K562 (cell line): ENCODE data around the gene CCDC85C. TPM values are rescaled to one million over a fixed set of nuclear protein-coding genes. Genes with fewer than 3 reads are reported as not detected.

ENCODE experiments used
- DDX20 ChIP-seq: fragments of 450-650 bp; IDR thresholded peaks from 2 replicates; pipeline ENCODE4 v1.6.1; 2016; ENCODE audit warnings: missing genetic modification characterization, low read depth, mild to moderate bottlenecking, missing compliant biosample characterization, moderate library complexity
- ERF ChIP-seq: fragments of 450-650 bp; formaldehyde crosslinking; IDR thresholded peaks from 2 replicates; pipeline ENCODE4 v1.4.0; 2020; ENCODE audit warnings: mild to moderate bottlenecking, mixed read lengths
- GATAD2A ChIP-seq: fragments of 450-650 bp; IDR thresholded peaks from 2 replicates; pipeline ENCODE4 v1.6.1; 2017
- JUN ChIP-seq, 2 experiments: sonication (generic) in 1 of 2; formaldehyde crosslinking in 1 of 2; IDR thresholded peaks; 2 replicates each; pipeline versions ENCODE4 v1.6.1 to v1.8.0; 2012 to 2022; ENCODE audit warnings: borderline replicate concordance in 2 of 2, mild to moderate bottlenecking in 2 of 2, improper control_type of control experiment in 1 of 2, low read depth in 1 of 2, low read length in 1 of 2, missing genetic modification reagents in 1 of 2
- MED1 ChIP-seq: sonication (generic); formaldehyde crosslinking; IDR thresholded peaks from 2 replicates; pipeline ENCODE4 v1.8.1; 2023; ENCODE audit warnings: missing genetic modification reagents, borderline replicate concordance
- MITF ChIP-seq: IDR thresholded peaks from 2 replicates; pipeline ENCODE4 v1.6.1; 2014; ENCODE audit warnings: antibody characterized with exemption
- MYBL2 ChIP-seq, 2 experiments: fragments of 450-650 bp in 1 of 2; sonication (generic) in 1 of 2; formaldehyde crosslinking in 1 of 2; IDR thresholded peaks; 2 replicates each; pipeline versions ENCODE4 v1.6.1 to v1.8.1; 2017 to 2022; ENCODE audit warnings: borderline replicate concordance in 1 of 2, inconsistent platforms in 1 of 2, low read depth in 1 of 2, mild to moderate bottlenecking in 1 of 2, missing genetic modification reagents in 1 of 2, moderate library complexity in 1 of 2
- NFRKB ChIP-seq: fragments of 450-650 bp; IDR thresholded peaks from 2 replicates; pipeline ENCODE4 v1.6.1; 2016; ENCODE audit warnings: low read depth
- NR3C1 ChIP-seq: sonication (generic); formaldehyde crosslinking; IDR thresholded peaks from 2 replicates; pipeline ENCODE4 v1.8.1; 2022; ENCODE audit warnings: missing genetic modification reagents
- SREBF1 ChIP-seq: fragments of 150-350 bp; IDR thresholded peaks from 2 replicates; pipeline ENCODE4 v1.6.1; 2014; ENCODE audit warnings: antibody characterized with exemption, low read depth, low read length, borderline replicate concordance
- STAG1 ChIP-seq: sonication (generic); formaldehyde crosslinking; IDR thresholded peaks from 2 replicates; pipeline ENCODE4 v1.5.0; 2020; ENCODE audit warnings: missing genetic modification reagents, borderline replicate concordance
- TAF1 ChIP-seq: IDR thresholded peaks from 2 replicates; pipeline ENCODE4 v1.6.1; 2011; ENCODE audit warnings: mild to moderate bottlenecking, low read length, moderate library complexity; ENCODE audit not compliant: insufficient read depth, control insufficient read depth, severe bottlenecking; ENCODE audit errors: extremely low read depth
- TARDBP ChIP-seq: fragments of 450-650 bp; IDR thresholded peaks from 2 replicates; pipeline ENCODE4 v1.6.1; 2016
- TEAD4 ChIP-seq, 2 experiments: sonication (generic) in 1 of 2; formaldehyde crosslinking in 1 of 2; IDR thresholded peaks; 2 replicates each; pipeline versions ENCODE4 v1.6.1 to v1.8.0; 2012 to 2022; ENCODE audit warnings: borderline replicate concordance in 1 of 2, inconsistent platforms in 1 of 2, low read length in 1 of 2, mild to moderate bottlenecking in 1 of 2, missing genetic modification reagents in 1 of 2
- THRAP3 ChIP-seq: fragments of 450-650 bp; IDR thresholded peaks from 2 replicates; pipeline ENCODE4 v1.6.1; 2016; ENCODE audit warnings: mild to moderate bottlenecking, inconsistent platforms, borderline replicate concordance
- ZNF12 ChIP-seq: sonication (generic); formaldehyde crosslinking; IDR thresholded peaks from 2 replicates; pipeline ENCODE4 v1.4.0; 2020; ENCODE audit warnings: mild to moderate bottlenecking, missing genetic modification reagents
- ZNF121 ChIP-seq: sonication (generic); formaldehyde crosslinking; conservative IDR thresholded peaks from 2 replicates; pipeline ENCODE4 v1.8.0; 2022; ENCODE audit warnings: missing genetic modification reagents
- ZNF347 ChIP-seq: fragments of 450-650 bp; formaldehyde crosslinking; IDR thresholded peaks from 2 replicates; pipeline ENCODE4 v1.4.0; 2020; ENCODE audit warnings: low read depth, mild to moderate bottlenecking, moderate library complexity
- polyA plus RNA-seq, 8 experiments: library from polyadenylated mRNA; depleted of rRNA in 4 of 8; stranded (reverse) in 5 of 8; unstranded in 3 of 8; fragments of >200 nt; fragmentation: Nextera tagmentation in 2 of 8; fragmentation: Illumina TruSeq in 1 of 8; extraction: Ambion mirVana in 2 of 8; extraction: Trizol in 1 of 8; gene quantifications; 2 replicates each; pipeline versions ENCODE4 v1.2.1 to v1.2.3, GENCODE V29; 2011 to 2014; ENCODE audit warnings: inconsistent platforms in 1 of 8, missing spikeins in 1 of 8
- total RNA-seq, 7 experiments: library from RNA; depleted of rRNA in 6 of 7; stranded (reverse); fragments of >200 nt in 6 of 7; fragmentation: Illumina TruSeq in 2 of 7; extraction: Trizol in 2 of 7; gene quantifications; 2 replicates each; pipeline versions ENCODE4 v1.2.1 to v1.2.3, GENCODE V29; 2011 to 2021; ENCODE audit warnings: low replicate concordance in 1 of 7
- TF ChIP-seq, protein P1 (sequence below): sonication (generic); formaldehyde crosslinking; IDR thresholded peaks from 2 replicates; pipeline ENCODE4 v1.8.0; 2022; ENCODE audit warnings: mild to moderate bottlenecking, missing genetic modification reagents
- TF ChIP-seq, protein P2 (sequence below): fragments of 450-650 bp; formaldehyde crosslinking; IDR thresholded peaks from 2 replicates; pipeline ENCODE4 v1.4.0; 2022; ENCODE audit warnings: mild to moderate bottlenecking, moderate library complexity
- TF ChIP-seq, protein P3 (sequence below): IDR thresholded peaks from 2 replicates; pipeline ENCODE4 v1.6.1; 2012; ENCODE audit warnings: low read depth, low read length, improper control_type of control experiment, borderline replicate concordance

The CCDC85C gene
- total and polyA plus RNA-seq, 9 of the 15 experiments (the other 6 are each of a cell fraction or from before 2014, with no cell fraction given), result 0.18 to 22.0 (median 6.3) TPM

GRCh38 chr14:99480917-99481744 is 122.9 kb downstream of the CCDC85C start, which contains the start of gene CCNK (continued):
- no peak for TF ChIP-seq NR3C1
- TF ChIP-seq TARDBP, result no peak
- TF ChIP-seq STAG1 (CRISPR knock-in tag), result no peak
- TF ChIP-seq SREBF1, result no peak
- TF ChIP-seq, protein P1, sequence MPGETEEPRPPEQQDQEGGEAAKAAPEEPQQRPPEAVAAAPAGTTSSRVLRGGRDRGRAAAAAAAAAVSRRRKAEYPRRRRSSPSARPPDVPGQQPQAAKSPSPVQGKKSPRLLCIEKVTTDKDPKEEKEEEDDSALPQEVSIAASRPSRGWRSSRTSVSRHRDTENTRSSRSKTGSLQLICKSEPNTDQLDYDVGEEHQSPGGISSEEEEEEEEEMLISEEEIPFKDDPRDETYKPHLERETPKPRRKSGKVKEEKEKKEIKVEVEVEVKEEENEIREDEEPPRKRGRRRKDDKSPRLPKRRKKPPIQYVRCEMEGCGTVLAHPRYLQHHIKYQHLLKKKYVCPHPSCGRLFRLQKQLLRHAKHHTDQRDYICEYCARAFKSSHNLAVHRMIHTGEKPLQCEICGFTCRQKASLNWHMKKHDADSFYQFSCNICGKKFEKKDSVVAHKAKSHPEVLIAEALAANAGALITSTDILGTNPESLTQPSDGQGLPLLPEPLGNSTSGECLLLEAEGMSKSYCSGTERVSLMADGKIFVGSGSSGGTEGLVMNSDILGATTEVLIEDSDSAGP (CRISPR knock-in tag), result no peak
- peak; percentile 75 for TF ChIP-seq NFRKB
- no peak for TF ChIP-seq ERF (CRISPR knock-in tag)
- TF ChIP-seq ZNF121, result no peak
- TF ChIP-seq, protein P2, sequence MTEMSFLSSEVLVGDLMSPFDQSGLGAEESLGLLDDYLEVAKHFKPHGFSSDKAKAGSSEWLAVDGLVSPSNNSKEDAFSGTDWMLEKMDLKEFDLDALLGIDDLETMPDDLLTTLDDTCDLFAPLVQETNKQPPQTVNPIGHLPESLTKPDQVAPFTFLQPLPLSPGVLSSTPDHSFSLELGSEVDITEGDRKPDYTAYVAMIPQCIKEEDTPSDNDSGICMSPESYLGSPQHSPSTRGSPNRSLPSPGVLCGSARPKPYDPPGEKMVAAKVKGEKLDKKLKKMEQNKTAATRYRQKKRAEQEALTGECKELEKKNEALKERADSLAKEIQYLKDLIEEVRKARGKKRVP, result no peak
- 0 out of 2 replicates have a peak, but pooled peaks have one; percentile 21 for TF ChIP-seq JUN (IDR thresholded peaks at IDR 0.05; ENCODE audit: borderline replicate concordance, low read depth, low read length)
- TF ChIP-seq JUN (CRISPR knock-in tag; IDR thresholded peaks at IDR 0.05; ENCODE audit: borderline replicate concordance), result no peak
- TF ChIP-seq TEAD4 (IDR thresholded peaks at IDR 0.05; ENCODE audit: low read length), result peak; percentile 73
- no peak for TF ChIP-seq TEAD4 (CRISPR knock-in tag; IDR thresholded peaks at IDR 0.05; ENCODE audit: borderline replicate concordance)
- TF ChIP-seq ZNF347 (CRISPR knock-in tag), result no peak
- TF ChIP-seq DDX20 (tag), result no peak
- TF ChIP-seq ZNF12, result no peak
- no peak for TF ChIP-seq MITF
- TF ChIP-seq MED1, result no peak
- TF ChIP-seq, protein P3, sequence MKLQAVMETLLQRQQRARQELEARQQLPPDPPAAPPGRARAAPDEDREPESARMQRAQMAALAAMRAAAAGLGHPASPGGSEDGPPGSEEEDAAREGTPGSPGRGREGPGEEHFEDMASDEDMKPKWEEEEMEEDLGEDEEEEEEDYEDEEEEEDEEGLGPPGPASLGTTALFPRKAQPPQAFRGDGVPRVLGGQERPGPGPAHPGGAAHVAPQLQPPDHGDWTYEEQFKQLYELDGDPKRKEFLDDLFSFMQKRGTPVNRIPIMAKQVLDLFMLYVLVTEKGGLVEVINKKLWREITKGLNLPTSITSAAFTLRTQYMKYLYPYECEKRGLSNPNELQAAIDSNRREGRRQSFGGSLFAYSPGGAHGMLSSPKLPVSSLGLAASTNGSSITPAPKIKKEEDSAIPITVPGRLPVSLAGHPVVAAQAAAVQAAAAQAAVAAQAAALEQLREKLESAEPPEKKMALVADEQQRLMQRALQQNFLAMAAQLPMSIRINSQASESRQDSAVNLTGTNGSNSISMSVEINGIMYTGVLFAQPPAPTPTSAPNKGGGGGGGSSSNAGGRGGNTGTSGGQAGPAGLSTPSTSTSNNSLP, result no peak
- no peak for TF ChIP-seq THRAP3
- TF ChIP-seq TAF1, result peak; percentile 88
- TF ChIP-seq GATAD2A, result no peak
- no peak for TF ChIP-seq MYBL2 (IDR thresholded peaks at IDR 0.05; ENCODE audit: low read depth)
- TF ChIP-seq MYBL2 (CRISPR knock-in tag; IDR thresholded peaks at IDR 0.05; ENCODE audit: borderline replicate concordance), result no peak
